Fibroblast of skin of right biceps (primary cell): Measurements from ENCODE around the gene PVR.
A peak's percentile ranks its signal among the peaks of the same experiment; 100 is the strongest.
"Not testable (repeated sequence)": the region's sequence is repeated elsewhere in the genome, so short reads cannot be mapped to it uniquely, and the experiment has no call there.

Source experiments
- DNase-seq: peaks from one replicate; pipeline ENCODE4 v3.0.0-alpha.2; 2013

Gene PVR

GRCh38 chr19:44643605-44644401 is at the start of gene PVR:
Gene PVR (plus strand): TSS chr19:44643910. CDS start chr19:44644097, 187 bp downstream.
- DNase-seq = peak; percentile 84

- no peak for DNase-seq
Observed at GRCh38 chr19:44596428-44597130, 47.1 kb upstream of the PVR start.

- DNase-seq = no peak
Observed at GRCh38 chr19:44597131-44597491, 46.6 kb upstream of the PVR start.

- no peak for DNase-seq
Observed at GRCh38 chr19:44598355-44598754, 45.4 kb upstream of the PVR start.

- DNase-seq = no peak
Observed at GRCh38 chr19:44598880-44599279, 44.8 kb upstream of the PVR start.

GRCh38 chr19:44600466-44600865 is 43.2 kb upstream of the PVR start:
- no peak for DNase-seq

GRCh38 chr19:44602081-44602480 is 41.6 kb upstream of the PVR start:
- DNase-seq = no peak

GRCh38 chr19:44603201-44603945 is 40.3 kb upstream of the PVR start:
- peak; percentile 99 for DNase-seq

- DNase-seq = no peak
Observed at GRCh38 chr19:44604241-44604640, 39.5 kb upstream of the PVR start.

- no peak for DNase-seq
Observed at GRCh38 chr19:44605547-44605946, 38.2 kb upstream of the PVR start.

GRCh38 chr19:44607049-44607448 is 36.7 kb upstream of the PVR start:
- peak; percentile 74 for DNase-seq

- DNase-seq = no peak
Observed at GRCh38 chr19:44607917-44608316, 35.8 kb upstream of the PVR start.

- DNase-seq = peak; percentile 90
Observed at GRCh38 chr19:44608391-44608821, 35.3 kb upstream of the PVR start.

- DNase-seq = peak; percentile 50
Observed at GRCh38 chr19:44609219-44609618, 34.5 kb upstream of the PVR start.

GRCh38 chr19:44610497-44610896 is 33.2 kb upstream of the PVR start:
- DNase-seq = not testable (repeated sequence)

GRCh38 chr19:44611812-44612295 is 31.9 kb upstream of the PVR start:
- DNase-seq = no peak

- no peak for DNase-seq
Observed at GRCh38 chr19:44613295-44614178, 30.2 kb upstream of the PVR start, which contains the start of gene IGSF23. Gene IGSF23 (plus strand): TSS chr19:44613563. CDS start chr19:44613646, 83 bp downstream.

GRCh38 chr19:44614313-44614712 is 29.4 kb upstream of the PVR start:
- DNase-seq = no peak

- DNase-seq = no peak
Observed at GRCh38 chr19:44615863-44616247, 27.9 kb upstream of the PVR start.

- DNase-seq = peak; percentile 18
Observed at GRCh38 chr19:44617110-44617880, 26.4 kb upstream of the PVR start.

- DNase-seq = no peak
Observed at GRCh38 chr19:44618640-44619357, 24.9 kb upstream of the PVR start.
